Globus pallidus (tissue), 1 donor: ENCODE data around the gene HES7.

Experiments
- DNase-seq: peaks from one replicate; pipeline ENCODE4 v3.0.0-alpha.2; 2015; ENCODE audit warnings: low spot score

HES7 gene

DNA sequence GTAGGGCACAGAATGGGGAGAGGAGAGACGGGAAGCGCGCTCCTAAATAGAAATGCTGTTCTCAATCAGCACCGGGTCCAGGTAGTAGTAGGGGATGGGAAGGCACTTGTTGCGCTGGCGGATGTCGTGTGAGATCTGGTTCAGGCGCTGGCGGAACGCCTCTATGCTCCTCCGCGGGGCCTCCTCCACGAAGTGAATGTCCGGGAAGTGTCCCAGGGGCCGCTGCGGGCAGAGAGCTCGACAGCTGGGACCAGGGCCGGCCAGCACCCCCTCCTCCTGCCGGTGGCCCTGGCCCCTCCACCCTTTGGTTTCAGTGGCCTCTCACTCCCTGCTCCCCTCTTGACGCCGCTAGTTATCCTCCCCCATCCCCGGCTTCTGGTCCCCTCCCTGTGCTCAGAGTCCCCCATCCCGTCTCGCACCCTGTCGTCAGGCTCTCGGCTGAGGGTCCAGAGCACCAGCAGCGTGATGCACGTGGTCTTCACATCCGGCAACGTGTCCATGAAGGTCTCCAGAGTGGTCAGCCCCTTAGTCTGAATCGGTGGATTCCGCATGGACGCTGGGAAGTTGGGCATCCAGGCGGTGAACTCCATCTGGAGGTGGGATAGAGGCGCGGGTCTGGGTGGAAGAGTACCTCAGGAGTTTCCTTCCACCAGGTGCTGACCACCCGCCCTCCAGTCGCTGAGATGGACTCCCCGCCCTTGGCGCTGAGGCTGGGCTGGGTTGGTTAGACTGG is 51.0 kb downstream of the HES7 start:
- no peak for DNase-seq

DNA sequence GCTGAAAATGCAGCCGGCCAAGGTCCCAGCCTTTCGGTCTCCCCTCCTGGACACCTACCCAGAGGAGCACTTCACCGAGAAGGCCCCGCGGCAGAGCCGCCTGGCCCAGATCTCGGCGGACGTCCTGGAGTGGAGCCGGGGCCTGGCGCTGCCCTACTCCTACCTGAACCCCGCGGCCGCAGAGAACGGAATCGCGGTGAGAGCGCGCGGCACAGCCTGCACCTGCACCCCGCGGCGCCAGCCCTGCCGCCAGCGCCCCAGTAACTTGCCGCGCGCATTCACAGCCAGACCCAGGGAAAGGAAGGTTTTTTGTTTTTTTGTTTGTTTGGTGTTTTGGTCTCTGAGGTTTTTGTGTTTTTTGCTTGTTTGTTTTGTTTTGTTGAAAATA is 51.6 kb downstream of the HES7 start:
- no peak for DNase-seq

- DNase-seq, result no peak
Measured at GRCh38 chr17:8071496-8071895, 52.4 kb downstream of the HES7 start.
